RWPE1 (cell line): ENCODE results near the gene MICALL2.
A peak's percentile ranks its signal among the peaks of the same experiment; 100 is the strongest.

Source experiments
- CTCF ChIA-PET: fragments of 350-600 bp; sonication (Branson Sonifier 250); formaldehyde crosslinking; extraction: SDS; loops from one replicate; lab custom pipeline; 2021; lab: Yijun Ruan, JAX
- POLR2A ChIA-PET: fragments of 400-600 bp; formaldehyde crosslinking; extraction: SDS; loops from one replicate; lab custom pipeline; 2020; ENCODE audit warnings: antibody characterized with exemption; ENCODE audit not compliant: low non-redundant PET; lab: Yijun Ruan, JAX
- DNase-seq: peaks from one replicate; pipeline ENCODE4 v3.0.0; 2012; ENCODE audit warnings: low spot score
- H3K27ac ChIP-seq: fragments of 450-650 bp; 2 replicates; pipeline ENCODE4 v1.5.1; 2017
- TF ChIP-seq, protein P1 (sequence below): fragments of 450-650 bp; conservative IDR thresholded peaks from 2 replicates; pipeline ENCODE4 v1.5.1; 2017; ENCODE audit warnings: low read depth, mild to moderate bottlenecking

The MICALL2 gene

DNA sequence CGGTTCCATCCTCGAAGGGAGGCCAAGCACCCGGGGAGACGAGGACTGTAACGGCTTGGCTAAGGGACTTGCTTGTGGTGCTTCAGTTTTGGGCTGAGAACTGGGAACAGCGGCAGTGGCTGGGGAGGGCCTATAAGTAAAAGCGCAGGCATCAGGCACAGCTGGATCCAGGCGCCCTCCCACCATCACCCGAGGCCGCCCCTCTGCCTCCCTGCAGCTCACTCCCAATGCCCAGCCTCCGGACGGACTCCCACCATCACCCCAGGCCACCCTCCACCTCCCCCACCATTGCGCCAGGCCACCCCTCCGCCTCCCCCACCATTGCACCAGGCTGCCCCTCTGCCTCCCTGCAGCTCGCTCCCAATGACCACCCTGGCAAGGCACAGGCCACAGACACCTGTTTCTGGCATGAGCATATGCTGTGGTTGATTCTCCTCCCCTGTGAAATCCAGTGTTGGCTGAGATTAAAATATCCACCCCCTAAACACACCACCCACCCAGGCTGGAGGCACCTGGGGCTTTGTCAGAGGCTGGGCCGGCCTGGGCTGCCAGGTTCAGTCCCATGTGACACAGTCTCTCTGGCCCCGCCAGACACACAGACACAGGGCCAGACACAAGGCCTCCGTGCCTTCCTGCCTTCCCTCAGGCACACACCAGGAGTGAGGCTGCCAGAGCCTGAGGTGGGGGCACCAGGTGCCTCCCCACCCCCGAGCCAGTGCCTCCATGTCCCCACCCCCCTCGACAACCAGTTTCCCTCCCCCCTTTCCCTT is 16.7 kb downstream of the MICALL2 start:
- ChIA-PET CTCF (interaction anchor here (0.7 to 1.0 kb wide), 2 partner anchors 32 to 52 kb away, joined by 3 to 4 read pairs; no protein-coding TSS in a partner anchor), POLR2A (interaction anchor here (0.6 kb wide), 1 partner anchor 8 kb away, joined by 3 read pairs; no protein-coding TSS in a partner anchor)
- no peak for DNase-seq
- TF ChIP-seq, protein P1, sequence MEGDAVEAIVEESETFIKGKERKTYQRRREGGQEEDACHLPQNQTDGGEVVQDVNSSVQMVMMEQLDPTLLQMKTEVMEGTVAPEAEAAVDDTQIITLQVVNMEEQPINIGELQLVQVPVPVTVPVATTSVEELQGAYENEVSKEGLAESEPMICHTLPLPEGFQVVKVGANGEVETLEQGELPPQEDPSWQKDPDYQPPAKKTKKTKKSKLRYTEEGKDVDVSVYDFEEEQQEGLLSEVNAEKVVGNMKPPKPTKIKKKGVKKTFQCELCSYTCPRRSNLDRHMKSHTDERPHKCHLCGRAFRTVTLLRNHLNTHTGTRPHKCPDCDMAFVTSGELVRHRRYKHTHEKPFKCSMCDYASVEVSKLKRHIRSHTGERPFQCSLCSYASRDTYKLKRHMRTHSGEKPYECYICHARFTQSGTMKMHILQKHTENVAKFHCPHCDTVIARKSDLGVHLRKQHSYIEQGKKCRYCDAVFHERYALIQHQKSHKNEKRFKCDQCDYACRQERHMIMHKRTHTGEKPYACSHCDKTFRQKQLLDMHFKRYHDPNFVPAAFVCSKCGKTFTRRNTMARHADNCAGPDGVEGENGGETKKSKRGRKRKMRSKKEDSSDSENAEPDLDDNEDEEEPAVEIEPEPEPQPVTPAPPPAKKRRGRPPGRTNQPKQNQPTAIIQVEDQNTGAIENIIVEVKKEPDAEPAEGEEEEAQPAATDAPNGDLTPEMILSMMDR: no peak
- peak overlapping the region; percentile 30 for H3K27ac ChIP-seq

DNA sequence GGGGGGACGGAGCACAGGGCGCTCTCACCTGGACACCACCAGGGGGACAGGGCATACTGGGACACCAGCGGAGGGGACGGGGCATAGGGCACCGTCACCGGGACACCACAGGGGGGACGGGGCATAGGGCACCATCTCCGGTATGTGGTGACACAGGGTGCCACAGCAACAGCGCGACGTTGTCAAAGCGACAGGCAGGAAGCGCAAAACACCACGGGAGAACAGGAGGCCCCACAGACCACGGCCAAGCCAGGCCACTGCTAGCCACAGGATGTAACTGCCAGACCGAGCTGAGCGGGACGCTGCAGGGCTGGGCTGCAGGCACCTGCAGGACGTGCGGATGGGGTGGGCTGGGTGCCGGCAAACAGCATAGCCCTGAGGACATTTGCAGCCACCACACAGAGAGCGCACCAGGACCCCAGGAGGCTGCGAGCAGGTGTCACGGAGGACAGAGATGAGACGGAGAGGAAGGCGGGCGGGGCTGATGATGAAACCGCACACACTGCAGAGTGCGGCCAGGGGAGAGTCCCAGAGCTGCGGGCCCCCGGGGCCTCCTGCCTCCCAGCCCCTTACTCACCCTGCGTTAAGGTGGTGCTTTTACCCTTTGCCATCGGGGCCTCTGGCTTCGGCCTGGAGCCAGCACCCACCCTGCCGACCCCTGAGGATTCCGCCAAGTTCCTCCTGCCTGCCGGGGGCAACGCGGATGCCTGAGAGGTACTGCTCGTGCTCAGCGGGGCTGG is 17.5 kb downstream of the MICALL2 start:
- DNase-seq: no peak
- TF ChIP-seq, protein P1: no peak
- peak overlapping the region; percentile 30 for H3K27ac ChIP-seq
- POLR2A ChIA-PET: no interaction called here
- CTCF ChIA-PET: interaction anchor here (0.7 to 1.3 kb wide), 2 partner anchors 9 to 51 kb away, joined by 4 to 7 read pairs; no protein-coding TSS in a partner anchor

DNA sequence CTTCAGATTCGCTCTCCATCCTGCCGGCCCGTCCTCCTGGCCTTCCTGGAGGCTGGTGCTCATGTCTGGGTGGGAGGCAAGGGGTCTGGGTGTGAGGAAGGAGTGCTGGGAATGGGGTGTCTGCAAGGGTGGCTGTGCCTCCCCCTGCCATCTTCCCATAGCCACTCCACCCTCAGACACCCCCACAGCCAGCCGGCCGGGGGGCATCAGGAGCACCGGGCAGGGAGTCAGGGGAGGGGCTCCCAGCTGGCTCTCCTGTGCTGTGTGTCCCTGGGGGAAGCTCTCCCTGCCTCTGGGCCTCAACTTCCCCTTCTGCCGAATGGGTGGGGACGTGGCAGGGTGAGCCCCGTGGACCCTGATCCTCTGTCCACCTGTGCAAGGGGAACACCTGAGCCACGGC is 18.6 kb downstream of the MICALL2 start:
- ChIA-PET POLR2A (no interaction called here), CTCF (interaction anchor here (1.0 to 1.3 kb wide), 2 partner anchors 8 to 33 kb away, joined by 4 to 7 read pairs; no protein-coding TSS in a partner anchor)
- TF ChIP-seq, protein P1: no peak
- peak overlapping the region; percentile 30 for H3K27ac ChIP-seq
- DNase-seq: no peak

DNA sequence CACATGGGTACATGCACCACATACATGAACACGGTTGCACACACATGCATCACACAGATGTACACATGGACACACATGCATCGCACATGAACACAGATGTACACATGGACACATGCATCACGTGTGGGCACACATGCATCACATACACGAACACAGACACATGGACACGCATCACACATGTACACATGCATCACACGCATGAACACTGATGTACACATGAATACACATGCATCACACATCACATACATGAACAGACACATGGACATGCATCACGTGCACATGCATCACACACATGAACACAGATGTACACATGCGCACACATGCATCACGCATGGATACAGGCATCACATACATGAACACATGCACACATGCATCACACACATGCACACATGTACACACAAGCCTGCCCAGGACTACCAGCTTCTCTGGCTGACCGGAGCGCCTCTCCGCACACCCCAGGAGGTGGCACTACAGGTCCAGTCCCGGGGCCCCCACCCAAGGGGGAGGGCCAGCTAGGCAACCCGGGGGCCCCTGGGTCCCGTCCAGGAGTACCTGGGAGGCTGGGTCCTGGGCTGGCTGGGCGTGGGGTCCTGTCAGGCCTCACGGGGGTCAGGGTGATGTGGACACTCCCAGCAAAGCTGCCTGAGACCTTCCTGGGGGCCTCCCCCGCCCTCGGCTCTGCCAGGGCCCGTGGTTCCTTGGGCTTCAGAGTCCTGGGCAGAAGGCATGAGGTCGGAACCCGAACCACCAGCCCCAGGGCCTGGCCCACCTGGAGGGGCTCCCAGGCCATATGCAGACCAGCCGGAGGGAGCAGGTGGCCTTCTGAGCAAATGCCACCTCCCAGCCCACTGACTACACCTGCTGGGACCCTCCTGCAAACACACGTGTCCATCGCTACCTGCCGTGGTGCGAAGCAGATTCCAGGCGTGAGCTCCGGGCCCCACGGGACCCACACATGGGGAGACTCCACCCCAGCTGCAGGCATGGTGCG is 19.6 kb downstream of the MICALL2 start:
- TF ChIP-seq, protein P1: no peak
- no peak for DNase-seq
- ChIA-PET POLR2A (no interaction called here), CTCF (interaction anchor here (0.7 to 1.1 kb wide), 2 partner anchors 18 to 35 kb away, joined by 3 to 5 read pairs; no protein-coding TSS in a partner anchor)
- H3K27ac ChIP-seq: peak overlapping the region; percentile 32

DNA sequence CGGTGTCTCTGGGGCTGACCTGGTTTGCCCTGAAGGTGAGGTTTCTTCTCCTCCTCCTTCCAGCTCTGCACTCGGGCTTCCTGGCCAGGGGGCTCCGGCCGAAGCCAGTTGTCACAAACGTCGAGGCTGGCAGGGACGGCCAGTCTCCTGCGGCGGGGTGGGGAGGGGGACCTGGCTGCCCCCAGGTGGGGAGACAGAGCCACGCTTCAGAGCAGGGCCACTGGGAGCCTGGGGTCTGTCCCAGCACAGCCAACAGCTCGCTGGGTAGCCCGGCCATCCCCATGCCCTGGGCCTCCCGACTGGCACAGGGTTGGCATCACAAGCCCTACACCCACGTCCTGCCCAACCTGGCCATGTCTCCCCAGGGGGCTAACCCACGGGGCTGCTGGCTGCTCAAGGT is 20.4 kb downstream of the MICALL2 start:
- H3K27ac ChIP-seq: peak overlapping the region; percentile 32
- CTCF ChIA-PET: interaction anchor here (0.7 to 1.5 kb wide), 3 partner anchors 10 to 36 kb away, joined by 5 to 8 read pairs (median 5); no protein-coding TSS in a partner anchor
- no peak for DNase-seq
- POLR2A ChIA-PET: no interaction called here
- TF ChIP-seq, protein P1: no peak
